Thyroid gland (tissue), 4 donors: ENCODE data around the gene DGCR2.

Experiments
- POLR2A ChIP-seq, 2 donors: fragments of 450-650 bp; IDR thresholded peaks; one replicate each; pipeline ENCODE4 v1.6.1; 2017; ENCODE audit warnings: antibody characterized with exemption in 2 of 2, mild to moderate bottlenecking in 2 of 2, moderate library complexity in 1 of 2
- TF ChIP-seq, protein P1 (sequence below), 6 experiments: fragments of 200-600 bp in 3 of 6; fragments of 450-650 bp in 3 of 6; sonication (generic) in 3 of 6; IDR thresholded peaks; one replicate each; pipeline ENCODE4 v1.5.1; 2016 to 2019; ENCODE audit warnings: antibody characterized with exemption in 6 of 6, mild to moderate bottlenecking in 2 of 6, inconsistent platforms in 1 of 6, moderate library complexity in 1 of 6

DNA sequence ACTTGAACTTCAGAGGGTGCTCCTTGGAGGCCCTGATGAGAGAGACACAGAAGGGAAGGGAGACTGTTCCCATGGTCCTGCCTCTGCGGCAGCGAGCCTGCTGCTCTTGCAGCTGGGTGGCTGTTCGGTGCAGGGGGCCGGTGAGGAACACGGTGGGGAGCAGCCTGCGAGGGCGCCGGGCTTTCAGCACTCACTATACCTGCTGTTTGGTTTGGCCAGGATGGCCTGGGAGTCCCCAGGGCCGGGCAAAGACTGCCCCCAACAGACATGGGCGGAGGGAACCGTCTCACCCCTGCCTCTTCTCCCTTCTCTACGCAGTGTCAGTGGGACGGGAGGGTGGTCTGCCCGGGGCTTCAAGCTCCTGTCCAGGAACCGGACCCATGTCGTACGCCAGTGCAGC, 128.2 kb downstream of the DGCR2 start:
- no peak for TF ChIP-seq POLR2A (IDR thresholded peaks at IDR 0.05)
- TF ChIP-seq, protein P1, sequence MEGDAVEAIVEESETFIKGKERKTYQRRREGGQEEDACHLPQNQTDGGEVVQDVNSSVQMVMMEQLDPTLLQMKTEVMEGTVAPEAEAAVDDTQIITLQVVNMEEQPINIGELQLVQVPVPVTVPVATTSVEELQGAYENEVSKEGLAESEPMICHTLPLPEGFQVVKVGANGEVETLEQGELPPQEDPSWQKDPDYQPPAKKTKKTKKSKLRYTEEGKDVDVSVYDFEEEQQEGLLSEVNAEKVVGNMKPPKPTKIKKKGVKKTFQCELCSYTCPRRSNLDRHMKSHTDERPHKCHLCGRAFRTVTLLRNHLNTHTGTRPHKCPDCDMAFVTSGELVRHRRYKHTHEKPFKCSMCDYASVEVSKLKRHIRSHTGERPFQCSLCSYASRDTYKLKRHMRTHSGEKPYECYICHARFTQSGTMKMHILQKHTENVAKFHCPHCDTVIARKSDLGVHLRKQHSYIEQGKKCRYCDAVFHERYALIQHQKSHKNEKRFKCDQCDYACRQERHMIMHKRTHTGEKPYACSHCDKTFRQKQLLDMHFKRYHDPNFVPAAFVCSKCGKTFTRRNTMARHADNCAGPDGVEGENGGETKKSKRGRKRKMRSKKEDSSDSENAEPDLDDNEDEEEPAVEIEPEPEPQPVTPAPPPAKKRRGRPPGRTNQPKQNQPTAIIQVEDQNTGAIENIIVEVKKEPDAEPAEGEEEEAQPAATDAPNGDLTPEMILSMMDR (IDR thresholded peaks at IDR 0.05) = no peak
